ENCODE data around the gene MT1A.
"Not testable (repeated sequence)": the region's sequence is repeated elsewhere in the genome, so short reads cannot be mapped to it uniquely, and the experiment has no call there.

Gene MT1A

DNA sequence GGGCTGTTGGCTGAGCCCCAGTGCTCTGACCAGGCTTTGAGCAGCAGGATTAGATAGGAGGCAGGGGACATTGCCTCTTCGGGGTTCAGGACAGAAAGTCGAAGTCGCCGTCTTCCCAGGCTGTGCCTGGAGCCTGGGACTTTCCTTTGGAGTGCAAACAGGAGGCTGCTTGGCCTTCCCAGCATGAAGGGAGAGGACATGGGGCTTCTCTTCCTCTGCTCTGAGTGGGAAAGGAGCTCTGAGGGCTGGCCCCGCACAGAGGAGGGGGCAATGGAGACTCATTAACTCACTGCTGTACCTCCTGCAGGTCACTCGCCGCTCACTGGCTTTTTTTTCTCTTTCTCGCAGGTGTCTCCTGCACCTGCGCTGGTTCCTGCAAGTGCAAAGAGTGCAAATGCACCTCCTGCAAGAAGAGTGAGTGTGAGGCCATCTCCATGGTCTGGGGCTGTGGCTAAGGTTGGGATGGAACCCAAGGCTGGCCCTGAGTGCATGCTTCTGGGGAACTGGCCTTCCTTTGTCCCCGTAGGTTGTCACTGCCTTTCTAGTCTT lies 19.9 kb downstream of the MT1A start:
- no peak for DNase-seq

DNA sequence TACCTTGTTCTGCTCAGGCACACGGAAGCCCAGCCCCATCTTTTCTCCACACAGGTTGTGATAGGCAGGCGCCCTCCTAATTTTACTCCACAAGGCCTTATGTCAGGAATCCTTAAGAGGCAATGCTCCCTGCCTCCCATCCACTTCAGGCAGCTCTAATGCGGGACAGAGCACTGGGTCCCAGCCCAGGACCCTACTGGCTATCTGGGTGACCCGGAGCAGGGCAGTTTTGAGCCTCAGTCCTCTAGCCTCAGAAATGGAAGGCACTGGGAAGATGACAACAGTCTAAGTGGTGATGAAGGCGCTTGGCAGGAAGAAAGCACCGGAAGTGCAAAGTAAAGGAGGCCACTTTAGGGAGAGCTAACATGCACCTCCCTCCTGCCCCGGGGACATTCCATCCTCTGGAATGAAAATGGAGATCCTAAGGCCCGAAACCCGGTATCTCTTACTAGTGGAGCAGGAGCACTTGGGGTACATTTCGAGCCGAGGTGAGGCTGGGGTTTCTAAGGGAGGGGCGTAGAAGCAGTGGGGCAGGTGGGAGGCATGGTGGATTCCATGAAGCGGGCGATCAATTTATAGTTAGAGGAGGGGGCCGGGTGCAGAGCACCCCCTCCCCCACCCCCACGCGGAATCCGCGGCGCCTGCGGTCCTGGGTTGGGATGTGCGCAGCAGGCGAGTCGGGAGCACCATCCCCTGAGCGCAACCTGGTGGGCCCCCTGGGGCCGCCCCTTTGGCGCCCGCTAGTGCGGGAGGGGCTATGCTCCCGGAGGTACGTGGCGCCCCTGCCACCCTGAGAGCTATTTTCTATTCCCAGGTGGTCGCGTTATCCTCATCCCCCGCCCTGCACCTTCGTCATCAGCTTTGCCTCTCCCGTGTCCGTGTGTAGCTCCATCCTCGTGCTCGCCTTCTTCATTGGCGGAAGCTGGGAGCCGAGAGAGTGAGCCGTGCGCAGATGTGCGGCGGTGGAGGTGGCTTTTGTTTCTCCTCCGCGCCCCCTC lies 24.2 kb downstream of the MT1A start:
- DNase-seq, result peak; percentile 62

DNA sequence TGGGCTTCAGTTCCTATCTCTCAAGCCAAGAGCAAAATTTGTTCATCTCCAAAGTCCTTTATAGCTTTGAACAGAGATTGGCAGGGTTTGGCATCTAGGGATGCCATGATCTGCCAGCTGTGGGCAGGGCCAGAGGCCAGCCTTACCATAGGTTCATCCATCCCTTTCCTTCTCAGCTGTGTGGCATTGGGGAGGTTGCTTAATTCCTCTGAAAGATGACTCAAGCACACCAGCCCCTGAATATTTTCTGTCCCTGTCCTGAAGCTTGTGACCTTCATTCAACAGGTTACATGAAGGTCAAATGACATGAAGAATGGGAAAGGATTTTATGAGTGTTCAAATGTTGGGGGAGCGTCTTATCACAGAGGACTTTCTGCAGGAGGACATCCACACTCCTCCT lies 26.0 kb downstream of the MT1A start:
- DNase-seq, result no peak

DNA sequence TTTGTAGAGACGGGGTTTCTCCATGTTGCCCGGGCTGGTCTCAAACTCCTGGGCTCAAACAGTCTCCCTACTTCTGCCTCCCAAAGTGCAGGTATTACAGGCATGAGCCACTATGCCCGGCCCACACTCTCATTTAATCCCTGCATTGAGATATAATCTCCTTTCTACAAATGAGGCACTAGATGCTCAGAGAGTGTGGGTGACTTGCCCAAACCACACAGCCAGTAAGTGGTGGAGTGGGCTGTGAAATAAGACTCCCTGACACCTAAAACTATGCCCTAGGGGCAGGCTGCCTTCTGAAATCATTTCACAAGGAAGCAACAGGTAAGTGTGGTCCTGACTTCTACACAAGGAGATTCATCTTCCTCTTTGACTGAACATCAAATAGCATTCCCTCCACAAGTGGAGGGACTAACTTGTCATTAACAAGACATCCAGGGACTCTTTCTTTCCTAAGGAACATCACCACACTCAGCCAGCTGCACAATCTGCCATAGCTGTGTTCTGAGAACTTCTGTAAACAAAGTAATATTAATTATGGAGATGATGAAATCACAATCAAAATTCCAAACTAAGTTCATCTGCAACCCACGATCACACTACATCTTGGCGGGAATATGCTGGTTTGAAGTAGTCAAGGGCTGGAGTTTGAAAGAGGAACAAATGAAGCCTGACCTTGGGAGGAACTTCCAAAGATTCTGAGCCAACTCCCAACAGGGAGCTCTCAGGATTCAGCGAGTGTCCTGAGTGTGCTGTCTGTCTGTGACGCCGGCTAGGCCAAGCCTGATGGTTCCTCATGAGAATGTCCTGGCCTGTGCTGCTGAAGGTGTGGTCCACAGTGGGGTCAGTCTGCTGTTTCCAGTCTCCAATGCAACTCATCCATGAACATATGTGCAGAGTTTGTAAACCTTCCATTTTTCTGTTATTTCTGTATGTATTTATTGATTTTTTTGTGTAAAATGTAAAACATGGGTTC lies 27.1 kb downstream of the MT1A start:
- DNase-seq, result not testable (repeated sequence)

DNA sequence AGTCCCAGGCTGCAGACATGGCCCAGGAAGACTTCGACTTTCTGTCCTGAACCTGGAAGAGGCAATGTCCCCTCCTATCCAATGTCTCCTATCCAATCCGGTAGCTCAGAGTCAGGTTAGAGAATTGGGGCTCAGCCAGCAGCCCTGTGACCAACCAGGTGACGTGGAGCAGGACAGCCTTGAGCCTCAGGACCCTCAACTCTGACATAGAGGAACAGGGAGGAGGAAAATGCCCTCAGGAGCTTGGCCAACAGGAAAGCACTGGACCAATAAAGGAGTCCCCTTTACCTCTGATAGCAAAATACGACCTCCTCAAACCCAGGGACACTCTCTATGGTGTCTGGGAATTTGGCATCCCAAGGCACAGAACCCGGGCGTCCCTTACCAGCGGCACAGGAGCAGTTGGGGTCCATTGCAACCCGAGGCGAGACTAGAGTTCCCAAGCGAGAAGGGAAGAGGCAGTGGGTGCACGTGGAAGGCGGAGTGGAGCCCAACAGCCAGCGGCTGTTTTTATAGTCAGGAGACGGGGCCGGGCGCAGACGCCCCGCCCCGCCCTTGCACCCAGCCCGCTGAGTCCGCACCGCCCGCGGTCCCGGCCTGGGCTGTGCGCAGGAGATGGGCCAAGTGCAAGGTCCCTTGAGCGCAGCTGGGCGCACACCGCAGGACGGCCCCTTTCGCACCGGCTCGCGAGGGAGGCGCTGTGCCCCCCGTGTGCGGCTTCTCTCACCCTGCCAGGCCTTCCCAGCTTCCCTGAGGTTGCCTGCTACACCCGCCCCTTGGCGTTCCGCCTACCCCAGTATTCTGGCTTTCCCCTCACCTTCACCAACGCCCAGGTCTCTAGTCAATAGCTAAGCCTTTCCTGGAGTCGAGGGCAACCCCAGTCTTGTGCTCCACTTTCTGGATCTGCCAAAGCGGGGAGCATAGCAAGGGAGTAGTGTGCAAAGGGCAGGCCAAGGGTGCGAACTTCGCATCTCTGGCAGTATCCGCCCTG lies 29.4 kb downstream of the MT1A start, which contains the start of gene MT1G:
Gene MT1G (minus strand): TSS at position 485 of the 991 bp plus-strand sequence. CDS start 72 bp downstream, at position 413.
- DNase-seq, result peak; percentile 67

- DNase-seq, result peak; percentile 61
Observed at GRCh38 chr16:56669005-56669839, 30.8 kb downstream of the MT1A start, which contains the start of gene MT1H. Gene MT1H, plus strand, starts transcription at chr16:56669814. Its CDS starts 71 bp downstream, at chr16:56669885.

DNA sequence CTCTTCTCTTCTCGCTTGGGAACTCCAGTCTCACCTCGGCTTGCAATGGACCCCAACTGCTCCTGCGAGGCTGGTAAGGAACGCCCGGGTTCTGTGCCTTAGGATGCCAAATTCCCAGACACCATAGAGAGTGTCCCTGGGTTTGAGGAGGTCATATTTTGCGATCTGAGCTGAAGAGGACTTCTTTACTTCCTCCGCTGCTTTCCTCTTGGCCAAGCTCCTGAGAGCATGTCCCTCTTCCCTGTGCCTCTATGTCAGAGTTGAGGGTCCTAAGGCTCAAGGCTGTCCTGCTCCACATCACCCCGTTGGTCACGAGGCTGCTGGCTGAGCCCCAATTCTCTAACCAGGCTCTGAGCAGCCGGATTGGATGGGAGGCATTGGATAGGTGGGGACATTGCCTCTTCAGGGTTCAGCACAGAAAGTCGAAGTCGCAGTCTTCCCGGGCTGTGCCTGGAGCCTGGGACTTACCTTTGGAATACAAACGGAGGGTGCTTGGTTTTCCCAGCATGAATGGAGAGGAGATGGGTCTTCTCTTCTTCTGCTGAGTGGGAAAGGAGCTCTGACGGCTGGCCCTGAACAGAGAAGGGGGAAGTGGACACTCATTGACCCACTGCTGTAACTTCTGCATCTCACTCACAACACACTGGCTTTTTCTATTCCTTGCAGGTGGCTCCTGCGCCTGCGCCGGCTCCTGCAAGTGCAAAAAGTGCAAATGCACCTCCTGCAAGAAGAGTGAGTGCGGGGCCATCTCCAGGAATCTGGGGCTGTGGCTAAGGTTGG lies 31.6 kb downstream of the MT1A start:
- no peak for DNase-seq

- DNase-seq, result no peak
Observed at GRCh38 chr16:56670620-56670934, 32.1 kb downstream of the MT1A start.

DNA sequence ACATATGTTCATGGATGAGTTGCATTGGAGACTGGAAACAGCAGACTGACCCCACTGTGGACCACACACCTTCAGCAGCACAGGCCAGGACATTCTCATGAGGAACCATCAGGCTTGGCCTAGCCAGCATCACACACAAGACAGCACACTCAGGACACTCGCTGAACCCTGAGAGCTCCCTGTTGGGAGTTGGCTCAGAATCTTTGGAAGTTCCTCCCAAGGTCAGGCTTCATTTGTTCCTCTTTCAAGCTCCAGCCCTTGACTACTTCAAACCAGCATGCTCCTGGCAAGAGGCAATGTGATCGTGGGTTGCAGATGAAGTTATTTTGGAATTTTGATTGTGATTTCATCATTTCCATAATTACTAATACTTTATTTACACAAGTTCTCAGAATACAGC lies 33.2 kb downstream of the MT1A start:
- not testable (repeated sequence) for DNase-seq

DNA sequence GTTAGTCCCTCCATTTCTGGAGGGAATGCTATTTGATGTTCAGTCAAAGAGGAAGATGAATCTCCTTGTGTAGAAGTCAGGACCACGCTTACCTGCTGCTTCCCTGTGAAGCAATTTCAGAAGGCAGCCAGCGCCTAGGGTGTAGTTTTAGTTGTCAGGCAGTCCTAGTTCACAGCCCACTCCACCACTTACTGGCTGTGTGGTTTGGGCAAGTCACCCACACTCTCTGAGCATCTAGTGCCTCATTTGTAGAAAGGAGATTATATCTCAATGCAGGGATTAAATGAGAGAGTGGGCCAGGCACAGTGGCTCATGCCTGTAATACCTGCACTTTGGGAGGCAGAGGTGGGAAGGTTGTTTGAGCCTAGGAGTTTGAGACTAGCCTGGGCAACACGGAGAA lies 33.7 kb downstream of the MT1A start:
- DNase-seq, result not testable (repeated sequence)

DNA sequence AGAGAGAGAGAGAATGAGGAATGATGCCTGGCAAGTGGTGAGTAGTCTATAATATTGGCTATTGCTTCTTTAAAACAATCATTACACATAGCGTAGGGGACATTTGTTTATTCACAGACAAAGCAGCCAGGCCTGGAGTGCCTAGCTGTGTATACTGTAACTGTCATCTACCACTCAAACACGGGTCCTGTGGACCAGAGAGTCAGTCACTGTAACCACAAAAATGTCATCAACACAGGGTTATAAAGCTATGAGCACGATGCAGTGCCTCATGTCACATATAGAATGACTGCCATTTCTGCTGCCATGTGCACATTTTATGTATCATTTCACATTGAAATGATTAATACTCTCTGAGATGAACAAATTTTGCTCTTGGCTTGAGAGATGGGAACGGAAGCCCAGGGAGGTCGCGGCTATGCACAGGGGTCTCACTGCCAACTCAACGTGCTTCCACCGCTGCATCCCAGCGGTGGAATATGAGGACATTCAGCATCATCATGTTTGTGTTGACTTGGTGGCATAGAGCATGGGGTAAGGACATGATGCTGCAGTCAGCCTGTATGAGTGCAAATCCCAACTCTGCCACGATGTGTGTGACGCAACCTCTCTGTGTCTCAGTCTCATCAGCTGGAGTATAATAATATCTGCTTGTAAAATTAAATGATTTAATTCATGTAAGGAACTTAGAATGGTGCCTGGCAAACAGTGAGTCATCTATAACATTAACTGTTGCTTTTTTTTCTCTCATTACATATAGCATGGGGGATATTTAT lies 34.5 kb downstream of the MT1A start:
- DNase-seq, result no peak

DNA sequence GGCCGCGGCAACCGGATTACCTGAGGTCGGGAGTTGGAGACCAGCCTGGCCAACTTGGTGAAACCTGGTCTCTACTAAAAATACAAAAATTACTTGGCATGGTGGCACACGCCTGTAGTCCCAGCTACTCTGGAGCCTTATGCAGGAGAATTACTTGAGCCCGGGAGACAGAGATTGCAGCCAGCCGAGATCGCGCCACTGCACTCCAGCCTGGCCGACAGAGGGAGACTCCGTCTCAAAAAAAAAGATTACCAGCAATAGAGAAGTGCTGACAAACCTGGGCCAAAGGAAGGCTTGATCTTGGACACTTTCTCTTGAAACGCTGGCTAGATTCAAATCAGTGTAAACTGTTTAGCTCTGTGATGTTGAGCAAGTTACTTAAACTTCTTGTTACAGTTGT lies 35.5 kb downstream of the MT1A start:
- DNase-seq, result peak; percentile 49

GRCh38 chr16:56674570-56674969 lies 36.1 kb downstream of the MT1A start:
- not testable (repeated sequence) for DNase-seq

GRCh38 chr16:56675685-56676210 lies 37.3 kb downstream of the MT1A start:
- DNase-seq, result peak; percentile 68

DNA sequence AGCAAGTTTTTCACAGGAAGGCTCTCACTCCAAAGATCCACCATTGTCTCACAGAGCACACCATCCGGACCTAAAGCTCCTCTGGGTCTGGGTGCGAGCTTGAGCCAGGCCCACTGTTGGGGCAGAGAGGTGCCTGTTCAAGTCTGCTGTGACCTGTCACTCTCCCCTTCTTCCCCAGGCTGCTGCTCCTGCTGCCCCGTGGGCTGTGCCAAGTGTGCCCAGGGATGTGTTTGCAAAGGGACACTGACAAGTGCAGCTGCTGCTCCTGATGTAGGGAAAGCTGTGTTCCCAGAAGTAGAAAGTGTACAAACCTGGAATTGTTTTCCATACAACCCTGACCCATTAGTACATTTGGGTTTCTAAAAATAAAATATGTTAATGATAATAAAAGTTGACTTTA lies 39.0 kb downstream of the MT1A start:
- DNase-seq, result no peak

GRCh38 chr16:56679078-56679730 lies 40.7 kb downstream of the MT1A start:
- no peak for DNase-seq

- peak; percentile 42 for DNase-seq
Observed at GRCh38 chr16:56679818-56680217, 41.4 kb downstream of the MT1A start.

Data from activated CD4-positive, alpha-beta T cell treated with anti-CD3 and anti-CD28 coated beads for 48 hours (primary cell).